Prostate gland (tissue), 2 donors: ENCODE measurements around the gene CCBE1.

Experiments used
- POLR2A ChIP-seq: fragments of 450-650 bp; IDR thresholded peaks from one replicate; pipeline ENCODE4 v1.6.1; 2016; ENCODE audit warnings: antibody characterized with exemption, mild to moderate bottlenecking
- POLR2AphosphoS5 ChIP-seq: sonication (generic); formaldehyde crosslinking; IDR thresholded peaks from one replicate; pipeline ENCODE4 v1.6.1; 2017; ENCODE audit warnings: antibody characterized with exemption
- TF ChIP-seq, protein P1 (sequence below), 4 experiments: fragments of 200-600 bp in 2 of 4; fragments of 450-650 bp in 2 of 4; sonication (generic) in 2 of 4; IDR thresholded peaks; 1 replicate in 3 of 4; 2 replicates in 1 of 4; pipeline ENCODE4 v1.5.1; 2016 to 2019; ENCODE audit warnings: antibody characterized with exemption in 4 of 4, mild to moderate bottlenecking in 2 of 4, moderate library complexity in 2 of 4

DNA sequence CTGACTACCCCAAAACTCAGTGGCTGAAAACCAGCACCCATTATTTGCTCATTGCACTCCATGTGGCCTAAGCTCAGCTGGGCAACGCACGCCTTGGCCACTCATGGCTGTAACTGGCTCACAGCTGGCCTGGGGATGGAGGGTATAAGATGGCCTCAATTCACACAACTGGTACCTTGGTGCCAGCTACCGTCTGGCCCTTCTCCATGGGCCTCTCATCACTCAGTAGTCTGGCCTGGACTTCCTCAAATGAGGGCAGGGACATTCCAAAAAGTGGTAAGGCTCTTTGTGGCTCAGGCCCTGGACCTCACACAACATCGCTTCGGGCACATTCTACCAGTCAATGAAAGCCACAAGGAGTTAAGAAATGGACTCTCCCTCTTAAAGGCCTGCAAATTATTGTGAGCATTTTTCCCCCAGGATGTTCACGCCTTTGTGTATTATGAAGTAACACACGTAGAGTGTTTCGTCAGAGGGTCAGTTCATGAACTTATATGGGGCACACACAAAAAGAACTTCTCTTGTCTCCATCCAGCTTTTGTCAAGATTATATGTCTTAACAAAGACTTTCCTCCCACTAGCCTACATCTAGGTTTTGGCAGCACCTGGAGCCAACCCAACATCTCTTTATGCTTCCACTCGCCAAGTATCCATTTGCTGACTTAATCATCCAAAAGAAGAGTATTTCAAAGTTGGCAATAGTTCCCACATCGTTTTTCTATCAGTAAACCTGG lies 145.2 kb downstream of the CCBE1 start:
- TF ChIP-seq POLR2A, result no peak
- TF ChIP-seq, protein P1, sequence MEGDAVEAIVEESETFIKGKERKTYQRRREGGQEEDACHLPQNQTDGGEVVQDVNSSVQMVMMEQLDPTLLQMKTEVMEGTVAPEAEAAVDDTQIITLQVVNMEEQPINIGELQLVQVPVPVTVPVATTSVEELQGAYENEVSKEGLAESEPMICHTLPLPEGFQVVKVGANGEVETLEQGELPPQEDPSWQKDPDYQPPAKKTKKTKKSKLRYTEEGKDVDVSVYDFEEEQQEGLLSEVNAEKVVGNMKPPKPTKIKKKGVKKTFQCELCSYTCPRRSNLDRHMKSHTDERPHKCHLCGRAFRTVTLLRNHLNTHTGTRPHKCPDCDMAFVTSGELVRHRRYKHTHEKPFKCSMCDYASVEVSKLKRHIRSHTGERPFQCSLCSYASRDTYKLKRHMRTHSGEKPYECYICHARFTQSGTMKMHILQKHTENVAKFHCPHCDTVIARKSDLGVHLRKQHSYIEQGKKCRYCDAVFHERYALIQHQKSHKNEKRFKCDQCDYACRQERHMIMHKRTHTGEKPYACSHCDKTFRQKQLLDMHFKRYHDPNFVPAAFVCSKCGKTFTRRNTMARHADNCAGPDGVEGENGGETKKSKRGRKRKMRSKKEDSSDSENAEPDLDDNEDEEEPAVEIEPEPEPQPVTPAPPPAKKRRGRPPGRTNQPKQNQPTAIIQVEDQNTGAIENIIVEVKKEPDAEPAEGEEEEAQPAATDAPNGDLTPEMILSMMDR (IDR thresholded peaks at IDR 0.05), result no peak
- TF ChIP-seq POLR2AphosphoS5, result no peak
